BJ (cell line): ENCODE measurements around the gene TBC1D9. TPM values are rescaled to one million over a fixed set of nuclear protein-coding genes. Genes with fewer than 3 reads are reported as not detected.

Experiments
- CTCF ChIA-PET: fragments of 350-600 bp; formaldehyde crosslinking; extraction: SDS; loops from one replicate; lab custom pipeline; 2021; ENCODE audit warnings: antibody characterized with exemption, inconsistent platforms; lab: Yijun Ruan, JAX
- POLR2A ChIA-PET: fragments of 300-600 bp; sonication (Branson Sonifier 250); formaldehyde crosslinking; extraction: SDS; loops from one replicate; lab custom pipeline; 2021; ENCODE audit warnings: antibody characterized with exemption; lab: Charles Lee
- DNase-seq: peaks from one replicate; pipeline ENCODE4 v3.0.0-alpha.2; 2011; ENCODE audit warnings: low read depth
- H3K27me3 ChIP-seq: 2 replicates; pipeline ENCODE4 v1.6.0; 2011; ENCODE audit warnings: low read length; ENCODE audit not compliant: control insufficient read depth, insufficient read depth
- H3K36me3 ChIP-seq: 2 replicates; pipeline ENCODE4 v1.5.1; 2011; ENCODE audit warnings: low read length; ENCODE audit not compliant: control insufficient read depth, insufficient read depth
- H3K4me3 ChIP-seq: 2 replicates; pipeline ENCODE4 v1.5.1; 2011; ENCODE audit warnings: low read depth, mild to moderate bottlenecking, control low read depth, low read length
- polyA plus RNA-seq: library from polyadenylated mRNA; depleted of rRNA; stranded (reverse); fragments of >200 nt; gene quantifications from 2 replicates; pipeline ENCODE4 v1.2.3, GENCODE V29; 2011
- TF ChIP-seq, protein P1 (sequence below): IDR thresholded peaks from 2 replicates; pipeline ENCODE4 v1.5.1; 2011; ENCODE audit warnings: low read depth, mild to moderate bottlenecking, control low read depth, inconsistent platforms, low read length, moderate library complexity; ENCODE audit not compliant: insufficient read depth

Gene TBC1D9
- polyA plus RNA-seq, 1 experiment, result 12.0 TPM

DNA sequence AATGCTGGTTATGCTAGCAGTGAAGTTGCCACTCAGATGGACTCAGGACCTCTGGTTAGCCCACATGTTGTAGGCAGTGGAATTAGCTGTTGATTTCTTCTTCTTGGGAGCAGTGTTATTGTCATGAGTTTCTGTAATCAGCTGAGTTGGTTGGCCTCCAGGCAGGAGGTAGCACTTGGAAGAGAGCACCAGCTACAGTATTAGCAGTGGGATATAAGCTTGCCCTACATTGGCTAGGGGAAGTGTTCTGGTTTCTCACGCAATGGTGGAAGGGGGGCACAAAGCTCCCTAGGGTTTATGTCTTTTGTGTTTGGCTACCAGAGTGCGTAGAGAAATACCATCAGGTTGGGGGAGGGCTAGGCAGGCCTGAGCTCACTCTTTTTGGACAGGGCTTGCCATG is 153.5 kb downstream of the TBC1D9 start:
- DNase-seq, result no peak
- H3K4me3 ChIP-seq, result no peak overlapping the region
- no peaks in the 10 kb centered on the region for H3K36me3 ChIP-seq
- CTCF ChIA-PET, result interaction anchor here (0.6 to 1.0 kb wide), 2 partner anchors 9 to 95 kb away, joined by 3 to 4 read pairs; no protein-coding TSS in a partner anchor
- TF ChIP-seq, protein P1, sequence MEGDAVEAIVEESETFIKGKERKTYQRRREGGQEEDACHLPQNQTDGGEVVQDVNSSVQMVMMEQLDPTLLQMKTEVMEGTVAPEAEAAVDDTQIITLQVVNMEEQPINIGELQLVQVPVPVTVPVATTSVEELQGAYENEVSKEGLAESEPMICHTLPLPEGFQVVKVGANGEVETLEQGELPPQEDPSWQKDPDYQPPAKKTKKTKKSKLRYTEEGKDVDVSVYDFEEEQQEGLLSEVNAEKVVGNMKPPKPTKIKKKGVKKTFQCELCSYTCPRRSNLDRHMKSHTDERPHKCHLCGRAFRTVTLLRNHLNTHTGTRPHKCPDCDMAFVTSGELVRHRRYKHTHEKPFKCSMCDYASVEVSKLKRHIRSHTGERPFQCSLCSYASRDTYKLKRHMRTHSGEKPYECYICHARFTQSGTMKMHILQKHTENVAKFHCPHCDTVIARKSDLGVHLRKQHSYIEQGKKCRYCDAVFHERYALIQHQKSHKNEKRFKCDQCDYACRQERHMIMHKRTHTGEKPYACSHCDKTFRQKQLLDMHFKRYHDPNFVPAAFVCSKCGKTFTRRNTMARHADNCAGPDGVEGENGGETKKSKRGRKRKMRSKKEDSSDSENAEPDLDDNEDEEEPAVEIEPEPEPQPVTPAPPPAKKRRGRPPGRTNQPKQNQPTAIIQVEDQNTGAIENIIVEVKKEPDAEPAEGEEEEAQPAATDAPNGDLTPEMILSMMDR, result no peak
- POLR2A ChIA-PET, result no interaction called here
- peaks cover 6% of the 10 kb centered on the region for H3K27me3 ChIP-seq

DNA sequence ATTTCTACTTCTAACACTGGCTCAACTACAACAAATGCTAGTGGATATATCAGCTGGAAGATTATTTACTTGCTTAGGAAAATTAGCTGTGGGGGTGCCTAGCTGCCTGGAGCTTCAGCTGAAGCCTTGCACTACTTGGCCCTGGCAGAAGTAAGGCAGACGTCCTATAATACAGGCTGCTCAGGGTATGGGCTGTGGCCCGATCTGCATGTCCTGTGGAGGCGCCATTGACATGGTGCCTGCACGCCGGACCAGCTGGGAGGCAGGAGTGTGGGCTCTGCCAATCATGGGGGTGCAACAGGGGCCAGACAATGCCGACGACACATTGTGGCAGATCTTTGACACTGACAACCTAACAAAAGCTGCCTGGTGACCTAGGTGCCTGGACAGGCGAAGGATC is 155.8 kb downstream of the TBC1D9 start:
- no peak for DNase-seq
- H3K27me3 ChIP-seq, result peaks cover 6% of the 10 kb centered on the region; the same call in 1 of the 2 replicates
- TF ChIP-seq, protein P1, result no peak
- no peaks in the 10 kb centered on the region for H3K36me3 ChIP-seq
- ChIA-PET CTCF (interaction anchor here (0.9 to 2.5 kb wide), 4 partner anchors 9 to 240 kb away, joined by 3 to 15 read pairs (median 4); no protein-coding TSS in a partner anchor), POLR2A (no interaction called here)
- H3K4me3 ChIP-seq, result no peak overlapping the region

DNA sequence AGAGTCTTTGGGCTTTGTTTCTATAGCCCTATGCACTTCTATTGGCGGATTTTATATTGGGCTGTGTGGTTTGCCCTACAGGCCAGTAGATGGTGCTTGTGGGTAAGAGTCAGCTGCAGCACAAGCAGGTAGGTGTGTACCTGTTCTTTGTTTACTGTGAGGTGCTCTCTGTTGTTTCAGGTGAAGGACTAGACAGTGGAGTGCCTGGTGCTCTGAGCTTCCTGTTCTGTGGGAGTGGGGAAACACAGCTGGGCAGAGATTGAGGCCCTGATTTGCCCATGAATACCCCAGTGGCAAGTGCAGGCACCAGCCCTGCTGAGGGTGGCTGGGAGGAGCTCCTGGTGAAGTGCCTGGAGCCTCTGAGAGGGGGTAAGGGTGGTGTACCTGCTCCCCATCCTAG is 161.1 kb downstream of the TBC1D9 start:
- Histone ChIP-seq H3K36me3 (no peaks in the 10 kb centered on the region), H3K27me3 (no peaks in the 10 kb centered on the region; the same call in 1 of the 2 replicates), H3K4me3 (no peak overlapping the region)
- ChIA-PET POLR2A (no interaction called here), CTCF (interaction anchor here (1.0 to 2.0 kb wide), 4 partner anchors 15 to 257 kb away, joined by 3 to 13 read pairs (median 4); no protein-coding TSS in a partner anchor)
- TF ChIP-seq, protein P1, result peak; percentile 61
- no peak for DNase-seq

DNA sequence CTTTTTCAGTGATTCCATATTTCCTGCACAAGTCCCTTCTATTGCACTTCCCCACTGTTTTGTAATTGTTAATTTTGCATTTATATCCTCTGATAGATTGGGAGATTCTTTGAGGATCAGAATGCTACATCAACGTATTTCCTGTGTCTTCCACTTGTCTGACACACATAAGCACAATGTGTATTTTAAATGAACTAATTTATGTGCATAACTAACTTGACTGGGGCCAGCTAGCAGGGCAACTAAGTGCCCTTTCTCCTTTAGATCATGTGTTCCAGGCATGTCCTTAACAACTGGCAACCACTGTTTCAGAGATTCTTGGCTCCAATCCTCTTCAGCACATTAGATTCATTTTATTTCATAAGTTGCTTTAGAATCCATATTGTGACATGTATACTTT is 171.7 kb downstream of the TBC1D9 start:
- peaks cover 9% of the 10 kb centered on the region for H3K27me3 ChIP-seq
- ChIA-PET CTCF (no interaction called here), POLR2A (no interaction called here)
- TF ChIP-seq, protein P1, result no peak
- no peak overlapping the region for H3K4me3 ChIP-seq
- DNase-seq, result no peak
- no peaks in the 10 kb centered on the region for H3K36me3 ChIP-seq

DNA sequence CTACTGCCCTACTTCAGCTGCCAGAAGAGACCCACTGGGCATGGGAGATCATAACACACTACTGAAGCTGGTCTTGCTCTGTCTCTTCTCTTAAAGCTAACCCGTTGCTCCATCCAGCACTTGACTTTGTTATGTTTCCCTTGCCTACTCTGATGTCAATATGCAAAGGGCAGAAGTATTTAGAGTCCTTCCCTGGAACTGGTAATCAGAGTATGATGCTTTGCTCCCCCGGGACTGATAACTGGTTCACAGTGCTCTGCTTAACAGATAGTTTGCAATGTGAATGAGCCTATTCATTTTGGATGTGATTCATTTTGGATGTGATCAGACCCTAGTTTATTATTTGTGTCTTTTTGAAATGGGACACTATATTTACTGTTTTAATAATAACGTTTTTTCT is 175.1 kb downstream of the TBC1D9 start:
- Histone ChIP-seq H3K4me3 (no peak overlapping the region), H3K36me3 (no peaks in the 10 kb centered on the region), H3K27me3 (peaks cover 10% of the 10 kb centered on the region; the same call in 1 of the 2 replicates)
- TF ChIP-seq, protein P1, result no peak
- no peak for DNase-seq
- CTCF ChIA-PET, result no interaction called here
- POLR2A ChIA-PET, result no interaction called here
